Fibroblast of lung (primary cell): ENCODE data around the gene SDK1. TPM values are rescaled to one million over a fixed set of nuclear protein-coding genes. Genes with fewer than 3 reads are reported as not detected.
"Not testable (repeated sequence)": the region's sequence is repeated elsewhere in the genome, so short reads cannot be mapped to it uniquely, and the experiment has no call there.

Source experiments
- DNase-seq, 2 donors: peaks; one replicate each; pipeline versions ENCODE4 v3.0.0 to v3.0.0-alpha.2; 2010; ENCODE audit warnings: low read depth in 2 of 2
- H2AFZ ChIP-seq: 2 replicates; pipeline ENCODE4 v1.5.1; 2012; ENCODE audit warnings: low read length, control low read depth, inconsistent platforms
- H3K27ac ChIP-seq: 2 replicates; pipeline ENCODE4 v1.5.1; 2011; ENCODE audit warnings: low read length, control low read depth; ENCODE audit not compliant: insufficient read depth
- H3K27me3 ChIP-seq: 2 replicates; pipeline ENCODE4 v1.5.1; 2011; ENCODE audit warnings: mild to moderate bottlenecking, low read length; ENCODE audit not compliant: control insufficient read depth, insufficient read depth
- H3K36me3 ChIP-seq: 2 replicates; pipeline ENCODE4 v1.5.1; 2011; ENCODE audit warnings: low read length; ENCODE audit not compliant: control insufficient read depth, insufficient read depth
- H3K4me1 ChIP-seq: 2 replicates; pipeline ENCODE4 v1.5.1; 2011; ENCODE audit warnings: low read length; ENCODE audit not compliant: control insufficient read depth, insufficient read depth; ENCODE audit errors: extremely low read depth
- H3K4me2 ChIP-seq: 2 replicates; pipeline ENCODE4 v1.5.1; 2011; ENCODE audit warnings: low read length, control low read depth; ENCODE audit not compliant: insufficient read depth; ENCODE audit errors: extremely low read depth
- H3K4me3 ChIP-seq, 4 experiments: fragments of 200-600 bp in 1 of 4; sonication (generic) in 1 of 4; replicated peaks in 1 of 4; 2 replicates each; pipeline ENCODE4 v1.5.1; 2011 to 2016; ENCODE audit warnings: low read length in 4 of 4, low read depth in 3 of 4, mild to moderate bottlenecking in 3 of 4, control low read depth in 2 of 4, inconsistent platforms in 1 of 4, mixed read lengths in 1 of 4; ENCODE audit not compliant: insufficient read depth in 1 of 4; ENCODE audit errors: control extremely low read depth in 1 of 4
- H3K79me2 ChIP-seq: 2 replicates; pipeline ENCODE4 v1.5.1; 2012; ENCODE audit warnings: mild to moderate bottlenecking, low read length, inconsistent platforms; ENCODE audit not compliant: control insufficient read depth, insufficient read depth
- H3K9ac ChIP-seq: 2 replicates; pipeline ENCODE4 v1.5.1; 2011; ENCODE audit warnings: mild to moderate bottlenecking, low read length, control low read depth; ENCODE audit not compliant: insufficient read depth
- H3K9me3 ChIP-seq: 2 replicates; pipeline ENCODE4 v1.5.1; 2012; ENCODE audit warnings: low read depth, low read length; ENCODE audit not compliant: control insufficient read depth, insufficient read depth
- H4K20me1 ChIP-seq: 2 replicates; pipeline ENCODE4 v1.5.1; 2011; ENCODE audit warnings: low read length; ENCODE audit not compliant: control insufficient read depth, insufficient read depth; ENCODE audit errors: extremely low read depth
- CTCF ChIP-seq, 2 donors: IDR thresholded peaks in 1 of 2; conservative IDR thresholded peaks in 1 of 2; 1 replicate in 1 of 2; 2 replicates in 1 of 2; pipeline ENCODE4 v1.5.1; 2011 to 2012; ENCODE audit warnings: low read length in 2 of 2, control low read depth in 1 of 2, inconsistent platforms in 1 of 2, low read depth in 1 of 2, mild to moderate bottlenecking in 1 of 2
- EZH2 ChIP-seq: IDR thresholded peaks from 2 replicates; pipeline ENCODE4 v1.5.1; 2012; ENCODE audit warnings: low read length, control low read depth, mild to moderate bottlenecking; ENCODE audit errors: missing control alignments
- polyA plus RNA-seq, 2 donors: library from polyadenylated mRNA; depleted of rRNA in 1 of 2; stranded (reverse) in 1 of 2; unstranded in 1 of 2; fragments of >200 nt; gene quantifications; 2 replicates each; pipeline ENCODE4 v1.2.1, GENCODE V29; 2011 to 2012; ENCODE audit warnings: missing spikeins in 1 of 2
- total RNA-seq: library from RNA; depleted of rRNA; stranded (reverse); fragments of >200 nt; gene quantifications from 2 replicates; pipeline ENCODE4 v1.2.1, GENCODE V29; 2014

SDK1 gene
- total and polyA plus RNA-seq, 2 donors (not counting 1 experiment from before 2014, with no cell fraction given): 1.0 to 8.6 TPM

- Histone ChIP-seq H3K27me3 (no peaks in the 10 kb centered on the region), H3K79me2 (no peaks in the 10 kb centered on the region), H3K4me3 (no peak overlapping the region), H3K4me2 (no peak overlapping the region), H3K36me3 (no peaks in the 10 kb centered on the region), H4K20me1 (no peaks in the 10 kb centered on the region), H3K4me1 (no peaks in the 10 kb centered on the region), H3K27ac (no peak overlapping the region), H2AFZ (no peak overlapping the region), H3K9me3 (no peaks in the 10 kb centered on the region), H3K9ac (no peak overlapping the region)
- no peak for DNase-seq
- TF ChIP-seq EZH2: no peak
- no peak for TF ChIP-seq CTCF (conservative IDR thresholded peaks at IDR 0.05 in 1 of 2, IDR thresholded peaks at IDR 0.05 in 1 of 2; ENCODE audit: low read depth in 1 of 2, low read length in 2 of 2)
These were observed 1007.1 kb downstream of the SDK1 start for GRCh38 chr7:4308205-4308590.

- not testable (repeated sequence) for H3K27ac ChIP-seq, H3K79me2 ChIP-seq, H3K9ac ChIP-seq, DNase-seq, H3K9me3 ChIP-seq, H2AFZ ChIP-seq, H4K20me1 ChIP-seq, H3K36me3 ChIP-seq, H3K4me3 ChIP-seq, H3K4me1 ChIP-seq, H3K4me2 ChIP-seq, H3K27me3 ChIP-seq
These were observed 1012.9 kb downstream of the SDK1 start for GRCh38 chr7:4313911-4314310.

GRCh38 chr7:4314316-4314715 lies 1013.3 kb downstream of the SDK1 start:
- not testable (repeated sequence) for H3K4me1 ChIP-seq, H3K9me3 ChIP-seq, H3K36me3 ChIP-seq, H3K4me2 ChIP-seq, DNase-seq, H3K79me2 ChIP-seq, H3K4me3 ChIP-seq, H3K9ac ChIP-seq, H4K20me1 ChIP-seq, H3K27me3 ChIP-seq, H2AFZ ChIP-seq, H3K27ac ChIP-seq
